Keratinocyte (primary cell): Measurements from ENCODE around the gene C4orf54. TPM values are rescaled to one million over a fixed set of nuclear protein-coding genes. Genes with fewer than 3 reads are reported as not detected.

Source experiments
- DNase-seq: peaks from one replicate; pipeline ENCODE4 v3.0.0-alpha.2; 2011; ENCODE audit warnings: low read depth, missing footprints, low spot score
- FAIRE-seq: peaks from 2 replicates; lab custom pipeline; 2011; peaks lifted over from hg19 to GRCh38; lab: Jason Lieb, UNC
- H2AFZ ChIP-seq: 2 replicates; pipeline ENCODE4 v1.6.0; 2012; ENCODE audit warnings: low read length, control low read depth, inconsistent platforms; ENCODE audit not compliant: control insufficient read depth
- H3K27ac ChIP-seq: 2 replicates; pipeline ENCODE4 v1.5.1; 2011; ENCODE audit warnings: low read length; ENCODE audit not compliant: control insufficient read depth, insufficient read depth
- H3K27me3 ChIP-seq: 3 replicates; pipeline ENCODE4 v1.6.0; 2011; ENCODE audit warnings: low read length; ENCODE audit not compliant: control insufficient read depth, insufficient read depth; ENCODE audit errors: extremely low read depth
- H3K36me3 ChIP-seq, 2 experiments: 2 replicates in 1 of 2; 3 replicates in 1 of 2; pipeline ENCODE4 v1.5.1; 2011; ENCODE audit warnings: low read length in 2 of 2, mild to moderate bottlenecking in 1 of 2; ENCODE audit not compliant: control insufficient read depth in 2 of 2, insufficient read depth in 2 of 2; ENCODE audit errors: extremely low read depth in 1 of 2
- H3K4me1 ChIP-seq: 3 replicates; pipeline ENCODE4 v1.5.1; 2011; ENCODE audit warnings: low read length; ENCODE audit not compliant: control insufficient read depth, insufficient read depth; ENCODE audit errors: extremely low read depth
- H3K4me2 ChIP-seq: 3 replicates; pipeline ENCODE4 v1.6.0; 2011; ENCODE audit warnings: low read depth, low read length; ENCODE audit not compliant: control insufficient read depth, insufficient read depth; ENCODE audit errors: extremely low read depth
- H3K4me3 ChIP-seq, 3 experiments: fragments of 200-600 bp in 1 of 3; sonication (generic) in 1 of 3; 2 replicates in 2 of 3; 3 replicates in 1 of 3; pipeline ENCODE4 v1.5.1; 2011 to 2016; ENCODE audit warnings: low read length in 3 of 3, mild to moderate bottlenecking in 3 of 3, control low read depth in 2 of 3, inconsistent platforms in 1 of 3, low read depth in 1 of 3, mixed read lengths in 1 of 3, mixed run types in 1 of 3, moderate library complexity in 1 of 3; ENCODE audit not compliant: control insufficient read depth in 2 of 3, insufficient read depth in 2 of 3; ENCODE audit errors: extremely low read depth in 1 of 3
- H3K79me2 ChIP-seq: 2 replicates; pipeline ENCODE4 v1.6.0; 2012; ENCODE audit warnings: low read length; ENCODE audit not compliant: control insufficient read depth, insufficient read depth
- H3K9ac ChIP-seq: 3 replicates; pipeline ENCODE4 v1.6.0; 2011; ENCODE audit warnings: low read length; ENCODE audit not compliant: control insufficient read depth, insufficient read depth; ENCODE audit errors: extremely low read depth
- H3K9me1 ChIP-seq: 3 replicates; pipeline ENCODE4 v1.6.0; 2011; ENCODE audit warnings: low read length; ENCODE audit not compliant: control insufficient read depth, insufficient read depth; ENCODE audit errors: extremely low read depth
- H3K9me3 ChIP-seq: 2 replicates; pipeline ENCODE4 v1.5.1; 2012; ENCODE audit warnings: low read depth, low read length; ENCODE audit not compliant: control insufficient read depth
- H4K20me1 ChIP-seq: 3 replicates; pipeline ENCODE4 v1.6.0; 2011; ENCODE audit warnings: low read length; ENCODE audit not compliant: control insufficient read depth, insufficient read depth; ENCODE audit errors: extremely low read depth
- CTCF ChIP-seq, 3 experiments: IDR thresholded peaks in 1 of 3; conservative IDR thresholded peaks in 1 of 3; optimal IDR thresholded peaks in 1 of 3; 2 replicates in 2 of 3; 3 replicates in 1 of 3; pipeline versions ENCODE3 to v1.5.1; 2011; ENCODE audit warnings: low read length in 3 of 3, mild to moderate bottlenecking in 3 of 3, moderate library complexity in 2 of 3, control low read depth in 1 of 3, inconsistent platforms in 1 of 3; ENCODE audit not compliant: insufficient read depth in 2 of 3; ENCODE audit errors: extremely low read depth in 1 of 3
- EZH2 ChIP-seq: IDR thresholded peaks from one replicate; pipeline ENCODE4 v1.6.1; 2012; ENCODE audit warnings: inconsistent platforms, mild to moderate bottlenecking, low read length, moderate library complexity
- dilution Hi-C: fragments of 300-500 bp; cut with MboI; formaldehyde crosslinking; loops from one replicate; pipeline ENCODE4 v1.7.0; 2020; ENCODE audit warnings: low sequenced_read_pairs; ENCODE audit not compliant: extremely low pct_ligation_motif_present
- polyA plus RNA-seq, 5 experiments: library from polyadenylated mRNA; depleted of rRNA in 3 of 5; stranded (reverse) in 3 of 5; stranded (forward) in 1 of 5; unstranded in 1 of 5; fragments of >200 nt; gene quantifications; 1 replicate in 1 of 5; 2 replicates in 3 of 5; 3 replicates in 1 of 5; pipeline versions ENCODE4 v1.2.1 to v1.2.3, GENCODE V29; 2011 to 2012; ENCODE audit warnings: missing spikeins in 2 of 5, low read depth in 1 of 5, low replicate concordance in 1 of 5

The C4orf54 gene
- polyA plus RNA-seq, 1 donor (not counting 4 experiments of a cell fraction or from before 2014, with no cell fraction given): 0.01 TPM

GRCh38 chr4:99617374-99617773 is 40.3 kb downstream of the C4orf54 start:
- H3K9me1 ChIP-seq: no peaks in the 10 kb centered on the region
- no peaks in the 10 kb centered on the region for H3K36me3 ChIP-seq
- H3K9ac ChIP-seq: no peak overlapping the region
- TF ChIP-seq CTCF (optimal IDR thresholded peaks at IDR 0.05 in 1 of 3, IDR thresholded peaks at IDR 0.05 in 1 of 3, conservative IDR thresholded peaks at IDR 0.05 in 1 of 3; ENCODE audit: extremely low read depth in 1 of 3, insufficient read depth in 2 of 3, low read length in 3 of 3) (no peak), EZH2 (no peak)
- H3K4me3 ChIP-seq: no peak overlapping the region
- H3K9me3 ChIP-seq: no peaks in the 10 kb centered on the region
- H3K4me1 ChIP-seq: no peaks in the 10 kb centered on the region
- no peak overlapping the region for H2AFZ ChIP-seq
- no peak overlapping the region for H3K27ac ChIP-seq
- H4K20me1 ChIP-seq: no peaks in the 10 kb centered on the region
- H3K27me3 ChIP-seq: no peaks in the 10 kb centered on the region
- DNase-seq (no peak), FAIRE-seq (no peak)
- no peak overlapping the region for H3K4me2 ChIP-seq
- H3K79me2 ChIP-seq: no peaks in the 10 kb centered on the region
- dilution Hi-C loops: no loop called here

GRCh38 chr4:99615170-99615820 is 42.3 kb downstream of the C4orf54 start:
- TF ChIP-seq CTCF (optimal IDR thresholded peaks at IDR 0.05 in 1 of 3, IDR thresholded peaks at IDR 0.05 in 1 of 3, conservative IDR thresholded peaks at IDR 0.05 in 1 of 3; ENCODE audit: extremely low read depth in 1 of 3, insufficient read depth in 2 of 3, low read length in 3 of 3) (no peak), EZH2 (no peak)
- H2AFZ ChIP-seq: no peak overlapping the region
- H3K36me3 ChIP-seq: no peaks in the 10 kb centered on the region
- H3K4me1 ChIP-seq: no peaks in the 10 kb centered on the region
- no peaks in the 10 kb centered on the region for H3K9me1 ChIP-seq
- no peaks in the 10 kb centered on the region for H3K9me3 ChIP-seq
- no peak overlapping the region for H3K9ac ChIP-seq
- no peak for DNase-seq
- H4K20me1 ChIP-seq: no peaks in the 10 kb centered on the region
- H3K4me3 ChIP-seq: no peak overlapping the region
- no peaks in the 10 kb centered on the region for H3K79me2 ChIP-seq
- dilution Hi-C loops: no loop called here
- H3K27ac ChIP-seq: no peak overlapping the region
- no peak for FAIRE-seq
- H3K4me2 ChIP-seq: no peak overlapping the region
- H3K27me3 ChIP-seq: no peaks in the 10 kb centered on the region
